HepG2 (cell line): ENCODE measurements around the gene SPATA25.

Experiments used
- ETV5 ChIP-seq: IDR thresholded peaks from 2 replicates; pipeline ENCODE4 v1.6.1; 2018; ENCODE audit warnings: missing biosample characterization, missing genetic modification reagents, inconsistent platforms, borderline replicate concordance
- EZH2 ChIP-seq: conservative IDR thresholded peaks from 2 replicates; pipeline ENCODE4 v1.6.1; 2012; ENCODE audit warnings: mild to moderate bottlenecking, low read depth, low read length, moderate library complexity
- GABPB1 ChIP-seq: IDR thresholded peaks from 2 replicates; pipeline ENCODE4 v1.6.1; 2016; ENCODE audit warnings: mild to moderate bottlenecking, missing genetic modification reagents, moderate library complexity, missing compliant biosample characterization
- POLR2A ChIP-seq, 2 experiments: IDR thresholded peaks; 2 replicates each; pipeline ENCODE4 v1.6.1; 2011; ENCODE audit warnings: low read depth in 2 of 2, low read length in 2 of 2, mild to moderate bottlenecking in 1 of 2, moderate library complexity in 1 of 2; ENCODE audit not compliant: insufficient read depth in 1 of 2
- SIX4 ChIP-seq: sonication (generic); formaldehyde crosslinking; IDR thresholded peaks from 2 replicates; pipeline ENCODE4 v1.4.0; 2020; ENCODE audit warnings: missing genetic modification reagents
- SMAD1 ChIP-seq: sonication (generic); formaldehyde crosslinking; IDR thresholded peaks from 2 replicates; pipeline ENCODE4 v1.4.0; 2020; ENCODE audit warnings: missing genetic modification reagents, low read depth, mild to moderate bottlenecking, borderline replicate concordance
- TSC22D2 ChIP-seq: sonication (generic); formaldehyde crosslinking; IDR thresholded peaks from 2 replicates; pipeline ENCODE4 v1.5.1; 2020; ENCODE audit warnings: missing genetic modification reagents, mild to moderate bottlenecking, borderline replicate concordance
- TF ChIP-seq, protein P1 (sequence below): IDR thresholded peaks from 2 replicates; pipeline ENCODE4 v1.6.1; 2012; ENCODE audit warnings: low read length, improper control_type of control experiment
- TF ChIP-seq, protein P2 (sequence below): sonication (generic); formaldehyde crosslinking; IDR thresholded peaks from 2 replicates; pipeline ENCODE4 v1.5.0; 2020; ENCODE audit warnings: mild to moderate bottlenecking, missing genetic modification reagents, moderate library complexity
- TF ChIP-seq, protein P3 (sequence below): sonication (generic); formaldehyde crosslinking; IDR thresholded peaks from 2 replicates; pipeline ENCODE4 v1.4.0; 2020; ENCODE audit warnings: mild to moderate bottlenecking, missing genetic modification reagents, borderline replicate concordance

DNA sequence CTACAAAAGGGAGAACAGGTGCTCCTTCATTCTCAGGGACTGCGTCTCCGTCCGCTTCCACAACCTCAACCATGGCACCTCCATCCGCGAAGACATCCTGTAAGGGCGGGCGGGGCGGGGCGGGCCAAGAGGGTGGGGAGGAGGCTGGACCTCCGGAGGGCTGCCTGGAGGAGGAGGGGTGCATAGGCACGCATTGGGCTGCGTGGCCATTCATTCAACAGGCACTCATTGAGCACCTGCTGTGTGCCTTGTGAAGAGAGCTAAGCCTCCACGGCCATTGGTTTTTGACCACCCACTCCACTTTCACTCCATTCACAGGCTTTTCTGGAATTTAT is 29.6 kb downstream of the SPATA25 start:
- TF ChIP-seq SMAD1 (CRISPR knock-in tag) (no peak), POLR2A (IDR thresholded peaks at IDR 0.05; ENCODE audit: insufficient read depth in 1 of 2, low read depth in 2 of 2, low read length in 2 of 2) (no peak), SIX4 (CRISPR knock-in tag) (no peak), TSC22D2 (no peak), ETV5 (CRISPR knock-in tag) (no peak), GABPB1 (CRISPR knock-in tag) (no peak), EZH2 (no peak)
- TF ChIP-seq, protein P1, sequence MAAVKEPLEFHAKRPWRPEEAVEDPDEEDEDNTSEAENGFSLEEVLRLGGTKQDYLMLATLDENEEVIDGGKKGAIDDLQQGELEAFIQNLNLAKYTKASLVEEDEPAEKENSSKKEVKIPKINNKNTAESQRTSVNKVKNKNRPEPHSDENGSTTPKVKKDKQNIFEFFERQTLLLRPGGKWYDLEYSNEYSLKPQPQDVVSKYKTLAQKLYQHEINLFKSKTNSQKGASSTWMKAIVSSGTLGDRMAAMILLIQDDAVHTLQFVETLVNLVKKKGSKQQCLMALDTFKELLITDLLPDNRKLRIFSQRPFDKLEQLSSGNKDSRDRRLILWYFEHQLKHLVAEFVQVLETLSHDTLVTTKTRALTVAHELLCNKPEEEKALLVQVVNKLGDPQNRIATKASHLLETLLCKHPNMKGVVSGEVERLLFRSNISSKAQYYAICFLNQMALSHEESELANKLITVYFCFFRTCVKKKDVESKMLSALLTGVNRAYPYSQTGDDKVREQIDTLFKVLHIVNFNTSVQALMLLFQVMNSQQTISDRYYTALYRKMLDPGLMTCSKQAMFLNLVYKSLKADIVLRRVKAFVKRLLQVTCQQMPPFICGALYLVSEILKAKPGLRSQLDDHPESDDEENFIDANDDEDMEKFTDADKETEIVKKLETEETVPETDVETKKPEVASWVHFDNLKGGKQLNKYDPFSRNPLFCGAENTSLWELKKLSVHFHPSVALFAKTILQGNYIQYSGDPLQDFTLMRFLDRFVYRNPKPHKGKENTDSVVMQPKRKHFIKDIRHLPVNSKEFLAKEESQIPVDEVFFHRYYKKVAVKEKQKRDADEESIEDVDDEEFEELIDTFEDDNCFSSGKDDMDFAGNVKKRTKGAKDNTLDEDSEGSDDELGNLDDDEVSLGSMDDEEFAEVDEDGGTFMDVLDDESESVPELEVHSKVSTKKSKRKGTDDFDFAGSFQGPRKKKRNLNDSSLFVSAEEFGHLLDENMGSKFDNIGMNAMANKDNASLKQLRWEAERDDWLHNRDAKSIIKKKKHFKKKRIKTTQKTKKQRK, result no peak
- TF ChIP-seq, protein P2, sequence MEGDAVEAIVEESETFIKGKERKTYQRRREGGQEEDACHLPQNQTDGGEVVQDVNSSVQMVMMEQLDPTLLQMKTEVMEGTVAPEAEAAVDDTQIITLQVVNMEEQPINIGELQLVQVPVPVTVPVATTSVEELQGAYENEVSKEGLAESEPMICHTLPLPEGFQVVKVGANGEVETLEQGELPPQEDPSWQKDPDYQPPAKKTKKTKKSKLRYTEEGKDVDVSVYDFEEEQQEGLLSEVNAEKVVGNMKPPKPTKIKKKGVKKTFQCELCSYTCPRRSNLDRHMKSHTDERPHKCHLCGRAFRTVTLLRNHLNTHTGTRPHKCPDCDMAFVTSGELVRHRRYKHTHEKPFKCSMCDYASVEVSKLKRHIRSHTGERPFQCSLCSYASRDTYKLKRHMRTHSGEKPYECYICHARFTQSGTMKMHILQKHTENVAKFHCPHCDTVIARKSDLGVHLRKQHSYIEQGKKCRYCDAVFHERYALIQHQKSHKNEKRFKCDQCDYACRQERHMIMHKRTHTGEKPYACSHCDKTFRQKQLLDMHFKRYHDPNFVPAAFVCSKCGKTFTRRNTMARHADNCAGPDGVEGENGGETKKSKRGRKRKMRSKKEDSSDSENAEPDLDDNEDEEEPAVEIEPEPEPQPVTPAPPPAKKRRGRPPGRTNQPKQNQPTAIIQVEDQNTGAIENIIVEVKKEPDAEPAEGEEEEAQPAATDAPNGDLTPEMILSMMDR, result no peak
- TF ChIP-seq, protein P3, sequence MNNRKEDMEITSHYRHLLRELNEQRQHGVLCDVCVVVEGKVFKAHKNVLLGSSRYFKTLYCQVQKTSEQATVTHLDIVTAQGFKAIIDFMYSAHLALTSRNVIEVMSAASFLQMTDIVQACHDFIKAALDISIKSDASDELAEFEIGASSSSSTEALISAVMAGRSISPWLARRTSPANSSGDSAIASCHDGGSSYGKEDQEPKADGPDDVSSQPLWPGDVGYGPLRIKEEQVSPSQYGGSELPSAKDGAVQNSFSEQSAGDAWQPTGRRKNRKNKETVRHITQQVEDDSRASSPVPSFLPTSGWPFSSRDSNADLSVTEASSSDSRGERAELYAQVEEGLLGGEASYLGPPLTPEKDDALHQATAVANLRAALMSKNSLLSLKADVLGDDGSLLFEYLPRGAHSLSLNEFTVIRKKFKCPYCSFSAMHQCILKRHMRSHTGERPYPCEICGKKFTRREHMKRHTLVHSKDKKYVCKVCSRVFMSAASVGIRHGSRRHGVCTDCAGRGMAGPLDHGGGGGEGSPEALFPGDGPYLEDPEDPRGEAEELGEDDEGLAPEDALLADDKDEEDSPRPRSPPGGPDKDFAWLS, result no peak
